Midbrain (tissue), 1 donor: ENCODE measurements around the gene ENOX2.
"Not testable (repeated sequence)": the region's sequence is repeated elsewhere in the genome, so short reads cannot be mapped to it uniquely, and the experiment has no call there.

Experiments
- DNase-seq: peaks from one replicate; lab custom pipeline; 2025; lab: John Stamatoyannopoulos, UW

Gene ENOX2

DNA sequence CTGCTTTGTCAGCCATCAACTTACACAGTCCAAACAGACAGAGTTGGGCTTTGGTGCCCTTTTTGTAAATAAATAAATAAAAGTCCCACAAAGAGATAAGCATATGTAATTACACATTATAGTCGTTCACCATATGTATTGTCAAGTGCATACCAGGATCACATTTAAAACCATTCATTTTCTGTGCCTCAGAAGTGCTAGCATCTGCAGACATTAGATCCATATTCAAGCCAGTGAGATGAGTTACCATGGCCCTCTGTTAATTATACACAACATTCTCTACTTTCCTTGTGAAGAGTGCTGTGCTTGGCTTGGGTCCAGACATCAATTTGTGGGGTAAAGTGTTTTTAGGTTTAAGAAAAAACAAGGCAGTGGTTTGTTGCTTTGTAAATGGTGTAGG is 76.8 kb downstream of the ENOX2 start:
- DNase-seq = no peak

DNA sequence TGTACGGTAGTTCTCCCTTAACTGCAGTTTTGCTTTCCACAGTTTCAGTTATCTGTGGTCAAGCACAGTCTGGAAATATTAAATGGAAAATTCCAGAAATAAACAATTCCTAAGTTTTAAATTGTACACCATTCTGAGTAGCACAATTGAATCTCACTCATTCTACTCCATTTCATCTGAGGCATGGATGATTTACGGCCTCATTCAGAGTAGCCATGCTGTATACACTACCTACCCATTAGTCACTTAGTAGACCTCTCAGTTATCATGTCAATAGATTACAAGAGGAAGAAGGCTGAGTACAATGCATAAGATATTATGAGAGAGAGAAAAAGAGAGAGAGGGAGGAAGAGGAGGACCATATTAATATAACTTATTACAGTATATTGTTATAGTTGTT is 77.5 kb downstream of the ENOX2 start:
- DNase-seq = no peak

GRCh38 chrX:130819367-130819766 is 83.6 kb downstream of the ENOX2 start:
- not testable (repeated sequence) for DNase-seq

DNA sequence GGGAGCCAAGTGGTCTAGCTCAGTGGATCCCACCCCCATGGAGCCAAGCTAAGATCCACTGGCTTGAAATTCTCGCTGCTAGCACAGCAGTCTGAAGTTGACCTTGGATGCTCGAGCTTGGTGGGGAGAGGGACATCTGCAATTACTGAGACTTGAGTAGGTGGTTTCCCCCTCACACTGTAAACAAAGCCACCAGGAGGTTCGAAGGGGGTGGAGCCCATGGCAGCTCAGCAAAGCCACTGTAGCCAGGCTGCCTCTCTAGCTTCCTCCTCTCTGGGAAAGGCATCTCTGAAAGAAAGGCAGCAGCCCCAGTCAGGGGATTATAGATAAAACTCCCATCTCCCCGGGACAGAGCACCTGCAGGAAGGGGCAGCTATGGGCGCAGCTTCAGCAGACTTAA is 89.1 kb downstream of the ENOX2 start:
- DNase-seq = not testable (repeated sequence)

GRCh38 chrX:130810561-130810960 is 92.4 kb downstream of the ENOX2 start:
- DNase-seq = no peak

GRCh38 chrX:130805903-130806302 is 97.1 kb downstream of the ENOX2 start:
- DNase-seq = no peak

- no peak for DNase-seq
Observed at GRCh38 chrX:130803537-130803936, 99.5 kb downstream of the ENOX2 start.

DNA sequence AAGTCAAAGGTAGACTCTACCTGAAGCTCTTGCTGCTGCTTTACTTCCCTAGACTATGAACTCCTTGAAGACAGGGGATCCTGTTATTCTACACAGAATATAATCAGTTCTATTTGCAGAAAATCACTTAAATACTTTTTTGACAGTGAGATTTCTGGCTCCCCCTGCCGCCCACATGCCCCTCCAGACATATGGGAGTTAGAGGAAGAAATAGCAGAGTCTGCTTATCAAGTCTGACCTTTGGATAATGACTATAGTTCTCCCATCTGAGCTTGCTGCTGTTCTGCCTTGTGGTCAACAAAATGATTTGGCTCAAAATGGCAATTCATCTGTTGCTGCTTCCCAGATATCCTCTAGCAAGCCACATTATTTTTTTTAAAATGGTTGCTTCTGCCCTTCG is 101.1 kb downstream of the ENOX2 start:
- no peak for DNase-seq

GRCh38 chrX:130799393-130799792 is 103.6 kb downstream of the ENOX2 start:
- DNase-seq = no peak

DNA sequence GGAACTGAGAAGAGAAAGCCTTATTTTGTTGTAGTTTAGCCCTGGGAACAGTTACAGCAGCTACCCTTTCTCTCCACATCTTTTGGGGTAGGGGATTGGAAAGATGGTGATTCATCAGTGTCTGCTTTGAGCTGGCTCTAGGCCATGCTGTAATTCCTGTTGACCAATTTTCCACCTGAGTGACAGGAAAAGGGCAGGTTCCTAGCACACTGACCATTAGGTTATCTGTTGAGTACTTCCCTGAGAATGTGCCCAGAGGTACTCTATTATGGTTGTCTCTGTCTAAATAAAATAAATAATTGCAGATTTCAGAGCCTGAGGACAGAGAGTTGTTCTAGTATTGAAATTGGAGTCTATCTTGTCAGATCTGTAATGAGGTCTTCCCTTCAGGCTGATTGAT is 109.0 kb downstream of the ENOX2 start:
- no peak for DNase-seq

GRCh38 chrX:130791870-130792269 is 111.1 kb downstream of the ENOX2 start:
- DNase-seq = not testable (repeated sequence)

DNA sequence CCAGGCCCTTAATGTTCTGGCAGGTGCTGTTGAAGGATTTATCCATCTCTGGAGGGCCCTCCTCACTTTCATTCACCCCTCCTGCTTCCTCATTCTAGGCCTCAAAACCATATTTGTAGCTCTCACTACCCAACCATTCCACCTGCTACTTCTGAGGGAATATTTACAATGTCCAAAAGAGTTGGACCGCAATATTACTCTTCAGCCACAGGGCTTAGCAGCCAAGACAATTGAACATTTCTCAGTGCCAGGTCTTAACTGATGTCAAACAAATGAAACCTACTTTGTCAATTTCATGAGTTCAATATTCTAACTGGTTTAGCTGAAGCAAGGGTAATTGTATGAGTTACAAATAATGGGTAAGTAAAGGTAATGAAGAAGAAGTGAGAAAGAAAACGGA is 113.2 kb downstream of the ENOX2 start:
- DNase-seq = no peak

DNA sequence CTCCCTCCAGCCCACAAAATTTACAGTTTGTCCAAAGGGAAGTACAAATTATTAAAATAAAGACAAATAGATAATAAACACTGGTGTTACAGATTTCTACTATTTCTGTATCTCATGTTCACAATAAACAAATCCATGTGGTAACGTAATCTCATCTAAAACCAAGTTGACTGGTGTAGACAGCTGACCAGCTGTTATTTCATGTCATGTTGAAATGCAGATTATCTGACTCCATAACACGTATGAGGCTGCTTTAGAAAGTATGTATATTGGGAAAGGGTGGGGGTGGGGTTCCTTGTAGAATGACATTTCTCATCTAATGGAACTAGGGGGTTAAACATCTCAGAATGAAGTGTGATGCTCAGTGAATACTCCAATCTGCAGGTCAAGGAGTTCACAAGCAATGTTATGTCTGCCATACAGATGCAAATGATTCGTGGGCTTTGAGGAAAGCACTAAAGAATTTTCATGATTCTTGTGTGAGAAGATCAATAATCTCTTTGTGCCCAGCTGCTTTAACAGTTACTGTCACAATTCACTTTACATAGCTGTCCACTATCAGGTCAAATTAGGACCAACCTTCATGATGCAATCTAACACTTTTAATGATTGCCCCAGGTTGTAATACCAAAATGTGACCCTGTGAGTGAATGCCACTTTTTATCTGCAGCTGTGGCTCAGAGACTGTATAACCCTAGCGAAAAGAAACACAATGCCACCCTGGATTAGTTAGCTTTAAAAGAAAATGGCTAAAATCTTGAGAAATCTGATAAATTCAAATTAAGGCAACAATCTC is 114.0 kb downstream of the ENOX2 start:
- no peak for DNase-seq

- DNase-seq = no peak
Observed at GRCh38 chrX:130786030-130786429, 117.0 kb downstream of the ENOX2 start.

- no peak for DNase-seq
Observed at GRCh38 chrX:130778773-130779172, 124.2 kb downstream of the ENOX2 start.

- DNase-seq = no peak
Observed at GRCh38 chrX:130775849-130776248, 127.2 kb downstream of the ENOX2 start.

GRCh38 chrX:130772776-130773143 is 130.2 kb downstream of the ENOX2 start:
- no peak for DNase-seq

GRCh38 chrX:130772105-130772775 is 130.8 kb downstream of the ENOX2 start:
- DNase-seq = no peak

DNA sequence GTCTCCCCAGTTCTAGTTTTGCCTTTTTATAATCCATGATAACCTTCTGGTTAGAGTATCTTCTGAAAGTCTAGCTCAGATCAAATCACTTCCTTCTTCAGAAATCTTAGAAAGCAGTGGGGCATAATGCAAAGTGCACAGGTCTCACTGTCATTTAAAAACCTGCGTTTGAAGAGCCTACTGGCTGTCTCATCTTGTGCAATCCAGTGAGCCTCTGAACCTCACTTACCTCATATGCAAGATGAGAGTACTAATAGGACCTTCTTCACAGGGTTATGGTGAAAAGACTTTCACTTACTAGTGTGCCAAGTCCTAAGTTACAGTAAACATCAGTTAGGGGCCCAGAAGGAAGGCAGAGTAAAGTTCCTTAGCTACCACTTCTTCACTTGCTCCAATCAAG is 131.4 kb downstream of the ENOX2 start:
- no peak for DNase-seq

DNA sequence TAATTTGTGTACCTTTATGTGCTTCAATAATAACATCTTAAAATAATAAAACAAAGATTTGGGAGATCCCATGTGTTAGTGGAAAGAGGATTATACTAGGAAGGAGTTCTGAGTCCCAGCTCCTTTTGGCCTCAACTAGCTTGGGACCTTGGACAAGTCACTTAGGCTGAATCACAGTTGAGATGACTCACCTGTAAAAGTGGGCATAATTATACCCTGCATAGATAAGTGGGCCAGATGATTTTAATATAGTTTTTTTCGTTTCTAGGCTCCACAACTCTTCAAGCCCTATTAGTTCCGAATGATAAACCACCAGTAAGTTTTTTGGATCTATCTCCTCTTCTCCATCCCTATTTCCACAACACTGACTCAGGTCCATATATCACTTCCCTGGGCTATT is 131.8 kb downstream of the ENOX2 start:
- no peak for DNase-seq

- no peak for DNase-seq
Observed at GRCh38 chrX:130770615-130771014, 132.4 kb downstream of the ENOX2 start.

GRCh38 chrX:130769835-130770234 is 133.2 kb downstream of the ENOX2 start:
- no peak for DNase-seq

GRCh38 chrX:130758072-130758471 is 144.9 kb downstream of the ENOX2 start:
- DNase-seq = no peak

DNA sequence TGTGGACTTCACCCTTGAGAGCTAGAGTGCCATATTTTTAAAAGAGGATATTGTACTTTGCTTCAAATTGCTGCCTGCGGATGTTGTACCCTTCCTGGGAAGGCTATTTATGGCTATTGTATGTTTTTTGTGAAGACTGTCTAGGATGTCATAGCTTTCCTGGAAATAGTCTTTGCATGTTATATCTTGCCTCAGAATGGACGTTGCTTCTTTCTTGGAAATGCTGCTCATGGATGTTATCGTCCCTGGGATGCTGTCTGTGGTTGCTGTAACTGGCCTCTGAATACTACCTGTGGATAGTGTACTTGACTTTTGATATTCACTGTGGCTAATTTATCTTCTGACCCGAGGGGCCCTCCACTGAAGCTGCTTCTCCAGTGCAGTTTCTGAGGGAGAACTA is 146.8 kb downstream of the ENOX2 start:
- DNase-seq = no peak
